Liver (tissue), 9 donors: ENCODE results near the gene STING1. TPM values are rescaled to one million over a fixed set of nuclear protein-coding genes. Genes with fewer than 3 reads are reported as not detected.
"Not testable (repeated sequence)": the region's sequence is repeated elsewhere in the genome, so short reads cannot be mapped to it uniquely, and the experiment has no call there.

Experiments
- DNase-seq: peaks from one replicate; pipeline ENCODE4 v3.0.0-alpha.2; 2017; ENCODE audit warnings: low spot score
- H3K27ac ChIP-seq, 2 donors: one replicate each; pipeline ENCODE4 v1.7.0; 2013; ENCODE audit warnings: inconsistent platforms in 2 of 2, low read length in 2 of 2, control low read depth in 1 of 2, low read depth in 1 of 2, mild to moderate bottlenecking in 1 of 2
- H3K27me3 ChIP-seq, 4 donors: one replicate each; pipeline versions ENCODE4 v1.6.1 to v1.7.0; 2013; ENCODE audit warnings: low read length in 3 of 4, inconsistent platforms in 1 of 4, mild to moderate bottlenecking in 1 of 4, moderate library complexity in 1 of 4; ENCODE audit not compliant: control insufficient read depth in 4 of 4, insufficient read depth in 4 of 4
- H3K36me3 ChIP-seq, 4 donors: one replicate each; pipeline versions ENCODE4 v1.6.1 to v1.7.0; 2013; ENCODE audit warnings: low read length in 3 of 4, mild to moderate bottlenecking in 3 of 4, low read depth in 1 of 4, moderate library complexity in 1 of 4; ENCODE audit not compliant: control insufficient read depth in 4 of 4, insufficient read depth in 3 of 4
- H3K4me1 ChIP-seq, 4 donors: one replicate each; pipeline versions ENCODE4 v1.6.1 to v1.7.0; 2013; ENCODE audit warnings: low read length in 3 of 4, mild to moderate bottlenecking in 3 of 4, moderate library complexity in 1 of 4; ENCODE audit not compliant: control insufficient read depth in 4 of 4, insufficient read depth in 4 of 4
- H3K4me3 ChIP-seq, 3 donors: one replicate each; pipeline versions ENCODE4 v1.6.1 to v1.7.0; 2013; ENCODE audit warnings: low read length in 3 of 3, control low read depth in 1 of 3, low read depth in 1 of 3, mild to moderate bottlenecking in 1 of 3
- H3K9ac ChIP-seq, 2 donors: one replicate each; pipeline ENCODE4 v1.7.0; 2013; ENCODE audit warnings: low read length in 2 of 2, mild to moderate bottlenecking in 2 of 2, moderate library complexity in 2 of 2, control low read depth in 1 of 2, low read depth in 1 of 2
- H3K9me3 ChIP-seq, 4 donors: one replicate each; pipeline versions ENCODE4 v1.6.1 to v1.7.0; 2013; ENCODE audit warnings: low read length in 3 of 4; ENCODE audit not compliant: control insufficient read depth in 4 of 4
- EGR1 ChIP-seq, 2 donors: IDR thresholded peaks; 2 replicates each; pipeline ENCODE4 v1.6.1; 2016 to 2018; ENCODE audit warnings: antibody characterized with exemption in 2 of 2, low read depth in 2 of 2
- FOXA1 ChIP-seq: IDR thresholded peaks from 2 replicates; pipeline ENCODE4 v1.6.1; 2016; ENCODE audit warnings: antibody characterized with exemption
- FOXA2 ChIP-seq: IDR thresholded peaks from 2 replicates; pipeline ENCODE4 v1.6.1; 2016; ENCODE audit warnings: antibody characterized with exemption
- GABPA ChIP-seq, 2 donors: IDR thresholded peaks in 1 of 2; conservative IDR thresholded peaks in 1 of 2; 2 replicates each; pipeline ENCODE4 v1.6.1; 2016; ENCODE audit warnings: antibody characterized with exemption in 2 of 2, mild to moderate bottlenecking in 1 of 2, moderate library complexity in 1 of 2
- HNF4G ChIP-seq: IDR thresholded peaks from 2 replicates; pipeline ENCODE4 v1.6.1; 2016; ENCODE audit warnings: antibody characterized with exemption
- JUND ChIP-seq, 2 donors: IDR thresholded peaks; 2 replicates each; pipeline ENCODE4 v1.6.1; 2016; ENCODE audit warnings: antibody characterized with exemption in 2 of 2
- NR2F2 ChIP-seq: IDR thresholded peaks from 2 replicates; pipeline ENCODE4 v1.6.1; 2016; ENCODE audit warnings: antibody characterized with exemption
- RAD21 ChIP-seq, 2 donors: IDR thresholded peaks; 2 replicates each; pipeline ENCODE4 v1.6.1; 2016; ENCODE audit warnings: antibody characterized with exemption in 2 of 2, mild to moderate bottlenecking in 2 of 2
- RXRA ChIP-seq, 2 donors: IDR thresholded peaks; 2 replicates each; pipeline ENCODE4 v1.6.1; 2017 to 2018; ENCODE audit warnings: antibody characterized with exemption in 2 of 2, mild to moderate bottlenecking in 1 of 2
- SP1 ChIP-seq: IDR thresholded peaks from 2 replicates; pipeline ENCODE4 v1.6.1; 2018; ENCODE audit warnings: antibody characterized with exemption, mild to moderate bottlenecking
- WGBS: extraction: QIAGEN DNeasy Blood & Tissue Kit; methylation state at CpG from one replicate; pipeline ENCODE4 v1.1.7; 2013; 5-methylcytosine and 5-hydroxymethylcytosine counted together
- polyA plus RNA-seq, 2 donors: library from polyadenylated mRNA; stranded (reverse) in 1 of 2; unstranded in 1 of 2; fragments of 200-250 nt in 1 of 2; fragments of >200 nt in 1 of 2; fragmentation: Nextera tagmentation in 1 of 2; extraction: Ambion mirVana in 1 of 2; gene quantifications; one replicate each; pipeline versions ENCODE4 v1.2.1 to v1.2.3, GENCODE V29; 2013 to 2015
- total RNA-seq, 2 donors: library from RNA; depleted of rRNA; stranded (reverse); fragments of >200 nt; gene quantifications; one replicate each; pipeline ENCODE4 v1.2.3, GENCODE V29; 2014
- TF ChIP-seq, protein P1 (sequence below): IDR thresholded peaks from 2 replicates; pipeline ENCODE4 v1.6.1; 2016; ENCODE audit warnings: antibody characterized with exemption
- TF ChIP-seq, protein P2 (sequence below): IDR thresholded peaks from 2 replicates; pipeline ENCODE4 v1.6.1; 2016; ENCODE audit warnings: antibody characterized with exemption
- TF ChIP-seq, protein P3 (sequence below): IDR thresholded peaks from 2 replicates; pipeline ENCODE4 v1.6.1; 2016; ENCODE audit warnings: antibody characterized with exemption, mild to moderate bottlenecking
- TF ChIP-seq, protein P4 (sequence below): IDR thresholded peaks from 2 replicates; pipeline ENCODE4 v1.6.1; 2016; ENCODE audit warnings: antibody characterized with exemption
- TF ChIP-seq, protein P5 (sequence below): fragments of 150-350 bp; IDR thresholded peaks from 2 replicates; pipeline ENCODE4 v1.5.1; 2017; ENCODE audit warnings: improper control_type of control experiment, low read depth, low read length; ENCODE audit not compliant: missing input control
- donor health status: healthy.
- donor health status: healthy.
- donor health status: healthy.
- donor health status: healthy.
- donor health status: healthy.

Gene STING1
- total RNA-seq = 10 to 100 TPM; 10.1 to 13.6 TPM
- polyA plus RNA-seq = 10 to 100 TPM in 1 of 2 donors, 1 to 10 TPM in 1; 6.3 to 10.4 TPM

DNA sequence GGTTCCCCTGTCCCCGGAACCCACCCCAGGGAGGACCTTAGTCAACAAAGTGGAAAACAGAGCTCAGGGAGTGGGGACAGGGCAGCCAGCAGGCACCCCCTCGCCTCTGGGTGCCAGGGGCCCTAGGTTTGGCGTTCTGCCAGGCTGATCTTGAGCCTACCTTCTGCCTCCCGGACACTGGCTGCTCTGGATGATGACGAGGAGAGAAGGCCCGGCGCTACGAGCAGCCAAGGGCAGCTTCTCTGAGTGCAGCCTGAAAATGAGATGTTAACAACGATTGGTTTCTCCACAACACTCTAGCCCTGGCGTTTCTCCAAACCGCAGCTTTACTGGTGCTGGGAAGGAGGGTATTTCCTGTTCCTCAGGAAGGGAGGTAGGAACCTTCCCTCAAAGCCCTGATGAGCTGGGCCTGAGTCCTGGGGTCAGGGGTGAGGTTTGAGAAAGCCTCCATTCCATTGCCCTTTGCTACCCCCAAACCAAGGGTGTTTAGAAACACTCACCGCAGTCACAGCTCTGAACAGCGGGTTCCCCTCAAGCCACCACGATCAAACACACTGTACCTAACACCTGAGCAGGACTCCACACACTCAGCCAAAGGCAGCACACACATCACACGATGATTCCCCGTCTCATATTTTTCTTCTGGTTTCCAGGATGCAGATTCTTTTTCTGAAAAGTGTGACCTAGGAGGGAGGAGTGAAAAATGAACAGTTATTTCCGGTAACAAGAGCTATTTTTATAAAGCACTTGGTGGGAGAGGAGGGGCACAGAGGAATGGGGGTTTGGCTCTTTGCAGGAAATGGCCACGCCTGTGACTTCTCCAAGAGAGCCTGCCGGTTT, at the start of gene STING1:
Gene STING1 (minus strand): TSS at position 709 of the 840 bp plus-strand sequence. CDS start 1,054 bp downstream, outside the sequence.
- DNase-seq = peak; percentile 49
- H3K36me3 ChIP-seq = no peaks in the 10 kb centered on the region
- no peaks in the 10 kb centered on the region for H3K9me3 ChIP-seq
- peak within 1 kb of the TSS in 2 of 3 donors; percentile 31 to 44 for H3K4me3 ChIP-seq
- no peaks in the 10 kb centered on the region for H3K27me3 ChIP-seq
- peaks cover 0 to 5% (median 0%) of the 10 kb centered on the region in 4 donors for H3K4me1 ChIP-seq
- peak within 1 kb of the TSS; percentile 74 to 77 for H3K27ac ChIP-seq
- 50% methylated on average over 19 of the region's 19 CpGs for WGBS
- TF ChIP-seq SP1 (peak; percentile 33), GABPA (IDR thresholded peaks at IDR 0.05 in 1 of 2, conservative IDR thresholded peaks at IDR 0.05 in 1 of 2) (no peak), NR2F2 (peak; percentile 49)
- peak within 1 kb of the TSS; percentile 62 to 70 for H3K9ac ChIP-seq

DNA sequence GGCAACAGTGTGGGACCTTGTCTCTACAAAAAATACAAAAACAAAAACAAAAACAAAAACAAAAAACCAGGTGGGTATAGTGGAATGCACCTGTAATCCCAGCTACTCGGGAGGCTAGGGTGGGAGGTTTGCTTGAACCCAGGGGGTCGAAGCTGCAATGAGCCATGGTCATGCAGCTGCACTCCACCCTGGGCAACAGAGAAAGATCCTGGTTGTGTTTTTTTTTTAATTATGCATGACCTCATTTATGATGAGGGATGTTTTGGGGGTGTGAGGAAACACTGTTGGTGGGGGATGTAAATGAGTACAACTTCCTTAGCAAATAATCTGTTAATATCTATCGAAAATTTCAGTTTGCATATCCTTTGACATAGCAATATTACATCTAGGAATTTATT, 49.2 kb upstream of the STING1 start:
- DNase-seq = no peak
- Histone ChIP-seq H3K9me3 (no peaks in the 10 kb centered on the region), H3K9ac (no peak overlapping the region), H3K27me3 (no peaks in the 10 kb centered on the region), H3K4me1 (no peaks in the 10 kb centered on the region), H3K27ac (no peak overlapping the region), H3K4me3 (no peak overlapping the region), H3K36me3 (no peaks in the 10 kb centered on the region)
- TF ChIP-seq FOXA1 (no peak), GABPA (IDR thresholded peaks at IDR 0.05 in 1 of 2, conservative IDR thresholded peaks at IDR 0.05 in 1 of 2) (no peak), EGR1 (IDR thresholded peaks at IDR 0.05; ENCODE audit: low read depth in 2 of 2) (no peak), HNF4G (no peak), JUND (IDR thresholded peaks at IDR 0.05) (no peak), SP1 (no peak), RXRA (IDR thresholded peaks at IDR 0.05) (no peak), FOXA2 (no peak), RAD21 (IDR thresholded peaks at IDR 0.05) (no peak), NR2F2 (no peak)
- TF ChIP-seq, protein P1, sequence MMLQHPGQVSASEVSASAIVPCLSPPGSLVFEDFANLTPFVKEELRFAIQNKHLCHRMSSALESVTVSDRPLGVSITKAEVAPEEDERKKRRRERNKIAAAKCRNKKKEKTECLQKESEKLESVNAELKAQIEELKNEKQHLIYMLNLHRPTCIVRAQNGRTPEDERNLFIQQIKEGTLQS = no peak
- TF ChIP-seq, protein P2, sequence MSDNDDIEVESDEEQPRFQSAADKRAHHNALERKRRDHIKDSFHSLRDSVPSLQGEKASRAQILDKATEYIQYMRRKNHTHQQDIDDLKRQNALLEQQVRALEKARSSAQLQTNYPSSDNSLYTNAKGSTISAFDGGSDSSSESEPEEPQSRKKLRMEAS = no peak
- TF ChIP-seq, protein P3, sequence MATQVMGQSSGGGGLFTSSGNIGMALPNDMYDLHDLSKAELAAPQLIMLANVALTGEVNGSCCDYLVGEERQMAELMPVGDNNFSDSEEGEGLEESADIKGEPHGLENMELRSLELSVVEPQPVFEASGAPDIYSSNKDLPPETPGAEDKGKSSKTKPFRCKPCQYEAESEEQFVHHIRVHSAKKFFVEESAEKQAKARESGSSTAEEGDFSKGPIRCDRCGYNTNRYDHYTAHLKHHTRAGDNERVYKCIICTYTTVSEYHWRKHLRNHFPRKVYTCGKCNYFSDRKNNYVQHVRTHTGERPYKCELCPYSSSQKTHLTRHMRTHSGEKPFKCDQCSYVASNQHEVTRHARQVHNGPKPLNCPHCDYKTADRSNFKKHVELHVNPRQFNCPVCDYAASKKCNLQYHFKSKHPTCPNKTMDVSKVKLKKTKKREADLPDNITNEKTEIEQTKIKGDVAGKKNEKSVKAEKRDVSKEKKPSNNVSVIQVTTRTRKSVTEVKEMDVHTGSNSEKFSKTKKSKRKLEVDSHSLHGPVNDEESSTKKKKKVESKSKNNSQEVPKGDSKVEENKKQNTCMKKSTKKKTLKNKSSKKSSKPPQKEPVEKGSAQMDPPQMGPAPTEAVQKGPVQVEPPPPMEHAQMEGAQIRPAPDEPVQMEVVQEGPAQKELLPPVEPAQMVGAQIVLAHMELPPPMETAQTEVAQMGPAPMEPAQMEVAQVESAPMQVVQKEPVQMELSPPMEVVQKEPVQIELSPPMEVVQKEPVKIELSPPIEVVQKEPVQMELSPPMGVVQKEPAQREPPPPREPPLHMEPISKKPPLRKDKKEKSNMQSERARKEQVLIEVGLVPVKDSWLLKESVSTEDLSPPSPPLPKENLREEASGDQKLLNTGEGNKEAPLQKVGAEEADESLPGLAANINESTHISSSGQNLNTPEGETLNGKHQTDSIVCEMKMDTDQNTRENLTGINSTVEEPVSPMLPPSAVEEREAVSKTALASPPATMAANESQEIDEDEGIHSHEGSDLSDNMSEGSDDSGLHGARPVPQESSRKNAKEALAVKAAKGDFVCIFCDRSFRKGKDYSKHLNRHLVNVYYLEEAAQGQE = no peak
- TF ChIP-seq, protein P4, sequence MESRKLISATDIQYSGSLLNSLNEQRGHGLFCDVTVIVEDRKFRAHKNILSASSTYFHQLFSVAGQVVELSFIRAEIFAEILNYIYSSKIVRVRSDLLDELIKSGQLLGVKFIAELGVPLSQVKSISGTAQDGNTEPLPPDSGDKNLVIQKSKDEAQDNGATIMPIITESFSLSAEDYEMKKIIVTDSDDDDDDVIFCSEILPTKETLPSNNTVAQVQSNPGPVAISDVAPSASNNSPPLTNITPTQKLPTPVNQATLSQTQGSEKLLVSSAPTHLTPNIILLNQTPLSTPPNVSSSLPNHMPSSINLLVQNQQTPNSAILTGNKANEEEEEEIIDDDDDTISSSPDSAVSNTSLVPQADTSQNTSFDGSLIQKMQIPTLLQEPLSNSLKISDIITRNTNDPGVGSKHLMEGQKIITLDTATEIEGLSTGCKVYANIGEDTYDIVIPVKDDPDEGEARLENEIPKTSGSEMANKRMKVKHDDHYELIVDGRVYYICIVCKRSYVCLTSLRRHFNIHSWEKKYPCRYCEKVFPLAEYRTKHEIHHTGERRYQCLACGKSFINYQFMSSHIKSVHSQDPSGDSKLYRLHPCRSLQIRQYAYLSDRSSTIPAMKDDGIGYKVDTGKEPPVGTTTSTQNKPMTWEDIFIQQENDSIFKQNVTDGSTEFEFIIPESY = no peak
- TF ChIP-seq, protein P5, sequence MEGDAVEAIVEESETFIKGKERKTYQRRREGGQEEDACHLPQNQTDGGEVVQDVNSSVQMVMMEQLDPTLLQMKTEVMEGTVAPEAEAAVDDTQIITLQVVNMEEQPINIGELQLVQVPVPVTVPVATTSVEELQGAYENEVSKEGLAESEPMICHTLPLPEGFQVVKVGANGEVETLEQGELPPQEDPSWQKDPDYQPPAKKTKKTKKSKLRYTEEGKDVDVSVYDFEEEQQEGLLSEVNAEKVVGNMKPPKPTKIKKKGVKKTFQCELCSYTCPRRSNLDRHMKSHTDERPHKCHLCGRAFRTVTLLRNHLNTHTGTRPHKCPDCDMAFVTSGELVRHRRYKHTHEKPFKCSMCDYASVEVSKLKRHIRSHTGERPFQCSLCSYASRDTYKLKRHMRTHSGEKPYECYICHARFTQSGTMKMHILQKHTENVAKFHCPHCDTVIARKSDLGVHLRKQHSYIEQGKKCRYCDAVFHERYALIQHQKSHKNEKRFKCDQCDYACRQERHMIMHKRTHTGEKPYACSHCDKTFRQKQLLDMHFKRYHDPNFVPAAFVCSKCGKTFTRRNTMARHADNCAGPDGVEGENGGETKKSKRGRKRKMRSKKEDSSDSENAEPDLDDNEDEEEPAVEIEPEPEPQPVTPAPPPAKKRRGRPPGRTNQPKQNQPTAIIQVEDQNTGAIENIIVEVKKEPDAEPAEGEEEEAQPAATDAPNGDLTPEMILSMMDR = no peak
- WGBS = 92% methylated on average over 3 of the region's 3 CpGs

DNA sequence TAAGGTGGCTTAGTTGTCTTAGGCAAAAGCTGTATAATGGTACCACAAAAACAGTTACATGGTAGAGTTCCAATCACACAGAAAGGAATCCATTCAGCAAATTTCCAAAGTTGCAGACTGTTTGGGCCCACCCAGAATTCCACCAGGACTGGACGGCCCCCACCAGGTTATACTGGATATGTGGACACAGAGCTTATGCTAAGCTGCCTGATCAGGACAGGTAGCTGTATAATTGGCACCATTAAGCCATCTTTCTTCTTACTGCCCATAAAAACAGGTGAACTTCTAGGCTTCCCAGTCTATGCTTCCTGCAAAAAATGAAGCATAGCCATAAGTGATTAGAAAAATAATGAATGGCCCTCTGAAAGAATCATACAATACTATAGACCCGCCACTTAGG, 47.5 kb upstream of the STING1 start:
- H3K36me3 ChIP-seq, H3K9ac ChIP-seq, DNase-seq, H3K4me1 ChIP-seq, H3K27ac ChIP-seq, H3K9me3 ChIP-seq, H3K27me3 ChIP-seq, H3K4me3 ChIP-seq: not testable (repeated sequence)
- 93% methylated on average over 2 of the region's 2 CpGs for WGBS

DNA sequence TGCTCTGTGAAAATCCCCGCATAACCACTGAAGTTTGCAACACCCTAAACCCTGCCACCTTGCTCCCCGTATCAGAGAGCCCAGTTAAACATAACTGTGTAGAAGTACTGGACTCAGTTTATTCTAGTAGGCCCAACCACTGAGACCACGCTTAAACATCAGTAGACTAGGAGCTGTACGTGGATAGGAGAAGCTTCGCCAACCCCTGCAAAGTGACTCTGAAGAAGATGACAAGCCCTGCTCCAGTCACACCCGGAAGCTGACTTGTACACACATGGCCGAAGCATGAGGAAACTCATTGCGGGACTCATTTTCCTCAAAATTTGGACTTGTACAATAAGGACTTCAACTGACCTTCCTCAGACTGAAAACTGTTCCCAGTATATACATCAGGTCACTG, 46.1 kb upstream of the STING1 start:
- not testable (repeated sequence) for DNase-seq, H3K27me3 ChIP-seq, H3K9me3 ChIP-seq, H3K36me3 ChIP-seq, H3K27ac ChIP-seq, H3K9ac ChIP-seq, H3K4me3 ChIP-seq, H3K4me1 ChIP-seq
- WGBS = 95% methylated on average over 8 of the region's 8 CpGs
